Stimulated activated CD4-positive, alpha-beta T cell treated with anti-CD3 and anti-CD28 coated beads, Interleukin-2, amount 100 ng/mL, for 4 hours (primary cell): ENCODE results near the gene MTIF2.
"Not testable (repeated sequence)": the region's sequence is repeated elsewhere in the genome, so short reads cannot be mapped to it uniquely, and the experiment has no call there.

Experiments used
- DNase-seq: peaks from one replicate; pipeline ENCODE4 v3.0.0-alpha.2; 2020; ENCODE audit warnings: low read depth

Gene MTIF2

GRCh38 chr2:55239656-55240222 is 29.3 kb downstream of the MTIF2 start:
- DNase-seq, result no peak

GRCh38 chr2:55236992-55237543 is 32.0 kb downstream of the MTIF2 start:
- no peak for DNase-seq

DNA sequence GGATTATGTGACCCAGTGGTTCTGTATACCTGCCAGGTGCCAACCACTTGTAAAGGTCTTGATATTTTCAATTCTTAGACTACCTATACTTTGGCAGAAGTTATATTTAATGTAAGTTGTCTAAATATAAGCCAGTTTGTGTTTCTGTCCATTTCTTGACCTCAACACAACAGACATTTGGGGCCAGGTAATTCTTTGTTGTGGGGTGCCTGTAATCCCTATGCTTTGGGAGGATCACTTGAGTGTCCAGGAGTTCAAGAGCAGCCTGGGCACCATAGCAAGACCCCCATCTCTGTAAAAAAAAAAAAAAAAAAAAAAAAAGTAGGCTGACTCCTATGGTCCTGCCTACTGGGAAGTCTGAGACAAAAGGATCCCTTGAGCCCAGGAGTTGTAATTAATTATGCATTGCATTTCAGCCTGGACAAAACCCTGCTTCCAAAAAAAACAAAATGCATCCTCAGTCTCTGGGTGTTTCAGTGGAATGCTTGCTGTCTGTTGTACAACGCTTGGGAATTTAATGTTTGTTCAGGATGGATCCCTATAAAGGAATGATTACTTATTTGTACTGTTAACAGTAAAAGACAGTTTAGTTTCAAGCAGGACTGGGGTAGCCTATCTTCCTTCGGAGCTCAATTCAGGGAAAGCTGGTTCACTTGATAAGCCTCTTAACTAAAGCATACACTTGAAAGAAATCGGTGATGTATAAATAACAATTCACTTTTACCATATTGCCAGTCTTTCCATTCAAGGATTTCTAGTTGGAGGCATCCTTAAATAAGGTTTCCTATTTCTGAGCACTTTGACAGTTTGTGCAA is 33.1 kb downstream of the MTIF2 start:
- DNase-seq, result no peak

DNA sequence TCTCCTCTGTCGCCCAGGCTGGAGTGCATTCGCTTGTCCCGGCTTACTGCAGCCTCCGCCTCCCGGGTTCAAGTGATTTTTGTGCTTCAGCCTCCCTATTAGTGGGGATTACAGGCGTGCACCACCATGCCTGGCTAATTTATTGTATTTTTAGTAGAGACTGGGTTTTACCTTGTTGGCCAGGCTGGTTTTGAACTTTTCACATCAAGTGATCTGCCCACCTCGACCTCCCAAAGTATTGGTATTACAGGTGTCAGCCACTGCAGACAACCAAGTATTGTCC is 35.4 kb downstream of the MTIF2 start:
- no peak for DNase-seq

- peak; percentile 30 for DNase-seq
These were observed 36.0 kb downstream of the MTIF2 start for GRCh38 chr2:55232863-55233657.

DNA sequence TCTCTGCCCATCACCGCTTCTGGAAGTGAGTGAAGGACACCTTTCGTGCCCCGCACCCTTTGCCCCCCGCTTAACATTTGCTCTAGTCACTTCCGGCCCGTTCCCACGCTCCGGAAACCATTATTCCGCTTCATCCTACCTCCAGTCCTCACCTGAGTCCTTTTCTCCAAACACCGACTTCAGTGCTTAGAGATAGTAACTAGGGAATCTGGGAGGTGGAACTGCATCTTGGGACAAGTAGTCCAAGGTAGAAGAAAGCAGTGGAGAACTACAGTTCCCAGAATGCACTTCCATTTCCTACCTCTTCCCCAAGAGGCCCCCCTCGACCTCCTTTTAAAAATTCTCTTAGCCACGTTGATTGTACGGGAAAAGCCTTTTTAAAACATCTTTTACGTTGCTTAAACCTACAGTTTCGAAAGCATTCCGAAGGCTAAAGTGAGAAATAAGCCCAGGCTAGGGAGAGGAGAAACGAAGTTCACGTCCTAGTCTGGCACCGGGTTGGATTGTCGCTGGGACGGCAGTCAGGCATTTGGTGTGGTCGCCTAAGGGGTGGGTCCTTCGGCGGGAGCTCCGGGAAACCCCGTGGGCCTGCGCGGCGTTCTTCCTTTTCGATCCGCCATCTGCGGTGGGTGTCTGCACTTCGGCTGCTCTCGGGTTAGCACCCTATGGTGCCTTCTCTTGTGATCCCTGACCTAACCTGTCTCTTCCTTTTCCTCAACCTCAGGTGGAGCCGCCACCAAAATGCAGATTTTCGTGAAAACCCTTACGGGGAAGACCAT is 36.8 kb downstream of the MTIF2 start, which contains the start of the genes CLHC1 and RPS27A:
TSS of gene CLHC1 (minus strand) at position 210 of the 779 bp plus-strand sequence. CDS start 9,882 bp downstream, outside the sequence.
TSS of gene RPS27A (plus strand) at position 605 of the 779 bp plus-strand sequence. CDS start at position 742, 137 bp downstream.
- peak; percentile 87 for DNase-seq

DNA sequence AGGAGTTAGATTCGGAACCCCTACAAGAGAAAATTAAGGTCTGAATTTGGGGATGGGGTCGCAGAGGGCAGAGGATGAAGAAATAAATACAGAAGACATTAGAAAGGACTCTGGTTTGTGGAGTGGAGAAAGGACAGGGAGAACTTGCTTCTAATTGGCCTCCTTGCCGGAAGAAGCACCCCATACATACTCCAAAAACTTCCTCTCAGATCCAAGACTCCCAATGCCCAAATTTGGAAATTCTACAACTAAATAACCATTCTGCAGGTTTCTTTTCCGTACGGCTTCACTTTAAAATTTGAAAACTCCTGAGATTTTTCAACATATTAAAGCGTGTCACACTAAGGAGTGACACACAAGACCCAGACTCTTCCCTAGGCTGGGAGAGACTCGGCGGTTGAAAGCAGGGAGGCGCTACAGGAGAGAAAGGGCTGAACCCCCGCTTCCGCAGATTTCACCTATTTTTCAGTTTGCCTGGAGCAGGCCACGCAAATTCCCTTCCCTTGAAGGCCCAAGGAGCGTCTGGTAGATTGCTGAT is 37.4 kb downstream of the MTIF2 start:
- no peak for DNase-seq

DNA sequence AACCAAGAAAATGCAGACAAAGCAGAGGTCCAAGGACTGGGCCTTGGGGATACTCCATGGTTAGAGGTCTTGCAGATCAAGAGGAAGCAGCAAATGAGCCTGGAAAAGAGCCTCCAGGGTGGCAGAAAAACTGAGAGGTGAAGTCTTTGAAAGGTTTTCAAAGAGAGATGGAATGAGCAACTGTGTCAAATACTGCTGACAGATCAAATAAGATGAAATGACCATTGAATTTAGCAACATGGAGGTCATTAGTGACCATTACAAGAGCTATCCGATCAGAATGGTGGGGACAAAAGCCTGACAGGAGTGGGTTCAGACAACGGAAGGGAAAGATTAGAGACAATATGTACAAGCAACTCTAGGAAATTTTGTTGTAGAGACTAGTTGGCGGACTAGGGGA is 38.5 kb downstream of the MTIF2 start:
- DNase-seq, result no peak

GRCh38 chr2:55229221-55229620 is 39.8 kb downstream of the MTIF2 start:
- DNase-seq, result no peak

DNA sequence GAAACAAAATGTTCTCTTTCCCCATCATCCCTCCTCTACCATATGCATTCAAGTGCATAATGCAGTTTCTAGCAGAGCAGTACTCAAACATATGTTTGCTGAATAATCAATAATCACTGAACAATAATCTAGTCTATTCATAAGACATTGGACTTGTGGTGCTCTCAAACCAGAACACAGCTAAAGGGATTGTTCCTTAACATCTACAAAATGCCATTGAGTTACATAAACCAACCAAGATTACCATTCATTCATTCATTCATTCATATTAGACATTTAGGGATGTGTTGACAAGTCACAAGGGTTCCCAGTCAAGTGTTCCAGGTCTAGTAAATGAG is 40.8 kb downstream of the MTIF2 start:
- DNase-seq, result no peak

GRCh38 chr2:55227437-55228225 is 41.4 kb downstream of the MTIF2 start:
- not testable (repeated sequence) for DNase-seq

DNA sequence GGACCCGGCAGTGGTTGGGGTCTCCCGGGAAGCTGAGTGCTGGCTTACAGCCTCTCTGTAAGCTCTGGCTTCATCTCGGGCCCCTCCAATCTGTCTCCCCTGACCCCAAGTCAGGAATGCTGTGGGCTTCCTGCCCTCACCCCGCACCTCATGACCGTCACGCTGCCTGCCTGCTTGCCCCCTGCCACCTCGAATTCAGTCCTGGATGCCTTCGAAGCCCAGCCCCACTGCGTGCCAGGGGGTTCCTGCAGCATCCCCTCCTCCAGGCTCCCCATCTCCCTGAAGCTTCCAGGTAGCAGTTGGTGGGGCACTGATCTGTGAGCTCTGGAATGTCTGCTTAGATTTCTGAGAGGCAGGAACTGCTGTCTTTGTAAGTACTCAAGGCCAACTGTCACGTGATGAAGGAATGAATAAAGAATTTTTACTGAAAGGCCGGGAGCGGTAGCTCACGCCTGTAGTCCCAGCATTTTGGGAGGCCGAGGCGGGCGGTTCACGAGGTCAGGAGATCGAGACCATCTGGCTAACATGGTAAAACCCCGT is 43.5 kb downstream of the MTIF2 start:
- DNase-seq, result no peak

DNA sequence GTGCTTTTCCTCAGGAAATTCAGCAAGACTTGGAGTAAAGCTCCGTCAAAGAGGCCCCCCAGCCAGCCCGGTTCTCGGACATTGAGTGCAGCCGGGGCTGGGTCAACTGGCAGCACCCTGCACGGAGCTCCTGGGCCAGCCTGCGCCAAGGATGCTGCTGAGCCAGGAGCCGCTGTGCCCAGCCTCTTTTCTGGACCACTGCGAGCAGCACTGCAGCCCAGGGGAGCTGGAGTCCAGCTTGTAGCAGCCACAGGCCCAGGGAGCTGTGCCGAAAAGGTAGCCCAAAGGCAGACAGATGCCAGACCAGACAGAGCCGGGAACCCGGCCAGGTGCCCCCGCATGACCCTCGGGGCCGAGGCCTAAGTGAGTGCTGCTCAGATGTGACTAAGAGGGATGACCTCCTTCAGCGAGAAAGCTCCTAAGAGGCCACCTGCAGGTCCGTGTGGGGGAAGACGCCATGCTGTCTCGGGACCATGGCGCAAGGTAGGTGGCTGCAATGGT is 44.2 kb downstream of the MTIF2 start:
- no peak for DNase-seq

DNA sequence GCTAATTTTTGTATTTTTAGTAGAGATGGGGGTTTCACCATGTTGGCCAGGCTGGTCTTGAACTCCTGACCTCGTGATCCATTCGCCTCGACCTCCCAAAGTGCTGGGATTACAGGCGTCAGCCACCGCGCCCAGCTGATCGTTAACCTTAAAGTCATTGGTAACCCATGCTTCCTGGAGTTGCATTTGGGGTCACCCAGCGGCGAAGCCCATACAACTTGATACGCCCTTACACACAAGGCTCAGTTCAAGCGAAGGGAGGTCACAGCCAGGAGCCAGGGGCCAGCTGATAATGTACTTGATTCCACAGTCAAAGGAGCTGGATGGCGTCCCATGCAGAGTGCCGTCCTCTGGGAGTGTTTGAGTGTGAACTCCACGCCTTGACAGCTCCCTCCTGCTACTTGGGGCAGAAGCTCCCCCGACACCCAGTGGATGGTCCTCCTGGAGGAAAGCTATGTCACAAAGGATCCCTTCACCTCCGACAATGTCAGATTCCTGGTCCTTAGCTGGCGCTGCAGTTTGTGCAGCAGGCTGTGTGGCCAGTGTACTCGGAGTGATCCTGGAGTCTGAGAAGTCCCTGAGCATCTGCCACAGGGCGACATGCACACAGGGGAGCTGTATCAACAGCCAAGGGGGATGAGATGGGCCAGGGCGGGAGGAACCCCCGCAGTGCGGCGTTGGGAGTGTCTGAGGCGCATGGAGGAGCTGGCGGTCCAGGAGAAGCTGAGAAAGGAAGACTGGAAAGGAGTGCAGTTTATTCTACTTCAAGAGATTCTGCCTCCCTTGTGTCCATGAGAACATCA is 44.9 kb downstream of the MTIF2 start:
- DNase-seq, result no peak

- DNase-seq, result no peak
These were observed 55.2 kb downstream of the MTIF2 start for GRCh38 chr2:55213822-55214221.

- DNase-seq, result no peak
These were observed 64.1 kb downstream of the MTIF2 start for GRCh38 chr2:55204950-55205349.

DNA sequence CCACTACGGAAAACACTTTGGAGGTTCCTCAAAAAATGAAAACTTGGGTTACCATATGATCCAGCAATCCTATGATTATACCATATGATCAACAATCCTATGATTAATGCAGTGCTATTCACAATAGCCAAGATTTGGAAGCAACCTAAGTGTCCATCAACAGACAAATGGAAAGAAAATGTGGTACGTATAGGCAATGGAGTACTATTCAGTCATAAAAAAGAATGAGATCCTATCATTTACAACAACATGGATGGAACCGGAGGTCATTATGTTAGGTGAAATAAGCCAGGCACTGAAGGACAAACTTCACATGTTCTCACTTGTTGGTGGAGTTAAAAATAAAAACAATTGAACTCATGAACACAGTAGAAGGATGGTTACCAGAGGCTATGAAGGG is 64.5 kb downstream of the MTIF2 start:
- no peak for DNase-seq

DNA sequence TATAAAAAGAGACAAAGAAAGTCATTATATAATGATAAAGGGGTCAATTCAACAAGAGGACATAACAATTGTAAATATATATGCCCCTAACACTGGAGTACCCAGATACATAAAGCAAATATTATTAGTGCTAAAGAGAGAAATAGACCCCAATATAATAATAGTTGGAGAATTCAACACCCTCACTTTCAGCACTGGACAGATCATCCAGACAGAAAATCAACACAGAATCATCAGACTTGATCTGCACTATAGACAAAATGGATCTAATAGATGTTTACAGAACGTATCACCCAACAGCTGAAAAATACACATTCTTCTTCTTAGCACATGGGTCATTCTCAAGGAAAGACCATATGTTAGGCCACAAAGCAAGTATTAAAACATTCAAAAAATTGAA is 68.6 kb downstream of the MTIF2 start:
- no peak for DNase-seq

DNA sequence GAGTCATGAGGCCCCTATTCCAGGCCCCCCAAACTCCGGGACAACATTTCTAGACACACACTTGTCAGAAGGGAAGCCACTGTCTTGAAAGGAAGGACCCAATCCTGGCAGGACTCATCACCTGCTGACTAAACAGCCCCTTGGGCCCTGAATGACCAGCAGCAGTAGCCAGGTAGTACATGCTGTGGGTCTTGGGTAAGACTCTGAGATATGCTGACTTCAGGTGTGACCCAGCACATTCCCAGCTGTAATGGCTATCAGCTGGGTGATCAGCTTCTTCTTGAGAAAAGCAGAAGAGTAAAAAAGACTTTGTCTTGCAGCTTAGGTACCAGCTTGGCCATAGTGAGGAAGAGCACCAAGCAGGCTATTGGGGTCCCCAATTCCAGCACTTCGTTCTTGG is 72.5 kb downstream of the MTIF2 start:
- no peak for DNase-seq

DNA sequence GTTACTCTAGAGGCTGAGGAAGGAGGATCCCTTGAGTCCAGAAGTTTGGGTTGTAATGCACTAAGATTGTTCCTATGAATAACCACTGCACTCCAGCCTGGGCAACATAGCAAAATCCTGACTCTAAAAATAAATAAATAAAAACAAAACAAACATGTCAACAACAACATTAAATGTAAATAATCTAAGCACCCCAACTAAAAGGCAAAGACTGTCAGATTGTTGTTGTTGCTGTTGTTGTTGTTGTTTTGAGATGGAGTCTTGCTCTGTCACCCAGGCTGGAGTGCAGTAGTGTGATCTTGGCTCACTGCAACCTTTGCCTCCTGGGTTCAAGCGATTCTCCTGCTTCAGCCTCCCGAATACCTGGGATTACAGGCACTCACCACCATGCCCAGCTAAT is 77.1 kb downstream of the MTIF2 start:
- DNase-seq, result not testable (repeated sequence)
